HL-60 (cell line): ENCODE measurements around the gene ZNF860.

Source experiments
- DNase-seq, 2 experiments: peaks; one replicate each; pipeline ENCODE4 v3.0.0-alpha.2; 2010 to 2020; ENCODE audit warnings: low read depth in 1 of 2, low spot score in 1 of 2
- H3K27ac ChIP-seq: fragments of 250-450 bp; sonication (Bioruptor Pico); replicated peaks from 2 replicates; pipeline ENCODE4 v1.5.1; 2020; ENCODE audit warnings: mild to moderate bottlenecking, moderate library complexity
- H3K27me3 ChIP-seq: fragments of 250-450 bp; sonication (Bioruptor Pico); 2 replicates; pipeline ENCODE4 v1.5.1; 2021; ENCODE audit warnings: mild to moderate bottlenecking, moderate library complexity; ENCODE audit not compliant: insufficient read depth, poor library complexity, severe bottlenecking
- H3K4me3 ChIP-seq: replicated peaks from 2 replicates; pipeline ENCODE4 v1.5.1; 2011; ENCODE audit warnings: mild to moderate bottlenecking, control low read depth, low read length; ENCODE audit not compliant: insufficient read depth
- GABPA ChIP-seq: IDR thresholded peaks from 2 replicates; pipeline ENCODE4 v1.6.1; 2012; ENCODE audit warnings: low read depth
- POLR2AphosphoS5 ChIP-seq: IDR thresholded peaks from 2 replicates; pipeline ENCODE4 v1.6.1; 2012; ENCODE audit warnings: low read depth
- REST ChIP-seq: IDR thresholded peaks from 2 replicates; pipeline ENCODE4 v1.6.1; 2012; ENCODE audit warnings: low read depth; ENCODE audit not compliant: insufficient replicate concordance
- SPI1 ChIP-seq: IDR thresholded peaks from 2 replicates; pipeline ENCODE4 v1.6.1; 2012; ENCODE audit warnings: low read depth, mild to moderate bottlenecking, borderline replicate concordance
- TF ChIP-seq, protein P1 (sequence below): IDR thresholded peaks from one replicate; pipeline ENCODE4 v1.5.1; 2011; ENCODE audit warnings: low read length, control low read depth, inconsistent platforms; ENCODE audit not compliant: insufficient read depth

Gene ZNF860

DNA sequence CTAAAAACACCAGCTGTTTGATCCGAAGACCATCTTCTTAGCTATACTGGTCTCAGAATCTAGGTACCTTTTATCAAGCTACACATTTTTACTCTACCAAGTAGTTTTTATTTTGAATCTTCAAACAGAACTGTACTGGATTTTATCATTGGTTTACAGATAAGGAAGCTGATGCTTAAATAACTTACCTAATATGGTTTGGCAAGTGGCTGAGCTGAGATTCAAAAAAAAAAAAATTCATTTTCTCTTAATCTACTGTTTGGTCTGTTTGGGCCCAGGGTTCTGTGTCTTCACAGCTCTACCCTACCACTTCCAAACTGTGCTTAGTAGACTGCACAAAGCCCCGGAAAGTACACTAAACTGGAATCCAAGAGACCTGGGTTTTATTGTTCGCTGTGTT, 35.7 kb downstream of the ZNF860 start:
- Histone ChIP-seq H3K27ac (no peak overlapping the region), H3K4me3 (no peak overlapping the region), H3K27me3 (no peaks in the 10 kb centered on the region)
- no peak for DNase-seq
- no peak for TF ChIP-seq POLR2AphosphoS5
- no peak for TF ChIP-seq GABPA
- TF ChIP-seq SPI1 = no peak
- TF ChIP-seq REST = no peak
- TF ChIP-seq, protein P1, sequence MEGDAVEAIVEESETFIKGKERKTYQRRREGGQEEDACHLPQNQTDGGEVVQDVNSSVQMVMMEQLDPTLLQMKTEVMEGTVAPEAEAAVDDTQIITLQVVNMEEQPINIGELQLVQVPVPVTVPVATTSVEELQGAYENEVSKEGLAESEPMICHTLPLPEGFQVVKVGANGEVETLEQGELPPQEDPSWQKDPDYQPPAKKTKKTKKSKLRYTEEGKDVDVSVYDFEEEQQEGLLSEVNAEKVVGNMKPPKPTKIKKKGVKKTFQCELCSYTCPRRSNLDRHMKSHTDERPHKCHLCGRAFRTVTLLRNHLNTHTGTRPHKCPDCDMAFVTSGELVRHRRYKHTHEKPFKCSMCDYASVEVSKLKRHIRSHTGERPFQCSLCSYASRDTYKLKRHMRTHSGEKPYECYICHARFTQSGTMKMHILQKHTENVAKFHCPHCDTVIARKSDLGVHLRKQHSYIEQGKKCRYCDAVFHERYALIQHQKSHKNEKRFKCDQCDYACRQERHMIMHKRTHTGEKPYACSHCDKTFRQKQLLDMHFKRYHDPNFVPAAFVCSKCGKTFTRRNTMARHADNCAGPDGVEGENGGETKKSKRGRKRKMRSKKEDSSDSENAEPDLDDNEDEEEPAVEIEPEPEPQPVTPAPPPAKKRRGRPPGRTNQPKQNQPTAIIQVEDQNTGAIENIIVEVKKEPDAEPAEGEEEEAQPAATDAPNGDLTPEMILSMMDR = no peak

DNA sequence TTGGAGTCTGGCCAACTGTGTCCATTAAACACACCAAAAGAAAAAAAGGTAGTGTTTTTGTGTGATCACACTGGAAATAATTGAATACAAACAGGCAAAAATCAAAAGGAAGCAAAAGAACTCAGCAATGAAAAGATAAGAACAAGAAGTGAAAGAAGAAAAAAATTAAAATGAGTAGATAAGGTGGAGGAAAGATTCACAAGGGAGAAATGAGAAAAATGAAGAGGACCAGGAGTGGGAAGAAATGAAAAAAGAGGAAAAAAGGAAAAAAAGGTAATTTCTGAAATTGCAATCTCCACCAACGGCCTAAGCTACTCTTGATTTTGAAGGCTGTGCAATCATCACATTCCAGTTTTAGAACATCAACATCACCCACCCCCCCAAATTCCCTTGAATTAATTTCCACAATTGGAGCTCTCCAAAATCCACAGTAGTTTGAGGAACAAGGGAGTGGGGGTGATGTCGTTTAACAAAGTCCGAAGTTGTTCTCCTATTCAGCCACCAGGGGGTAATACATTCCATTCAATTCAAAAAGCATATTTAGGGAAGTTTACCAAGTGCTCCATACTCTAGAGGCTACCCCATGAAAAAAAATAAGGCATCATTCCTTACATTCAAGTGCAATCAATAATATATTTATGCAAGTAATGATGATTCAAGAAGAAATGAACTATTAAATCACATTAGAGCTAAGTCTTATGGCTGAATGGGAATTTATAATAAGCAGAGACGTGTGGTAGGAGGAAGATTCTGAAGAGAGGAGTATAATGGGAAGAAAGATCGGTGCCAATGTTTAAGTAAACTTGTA, 37.4 kb downstream of the ZNF860 start:
- Histone ChIP-seq H3K27ac (no peak overlapping the region), H3K27me3 (no peaks in the 10 kb centered on the region), H3K4me3 (no peak overlapping the region)
- peak in 1 of 2 experiments; percentile 43 for DNase-seq
- TF ChIP-seq, protein P1 = peak; percentile 43
- peak; percentile 16 for TF ChIP-seq REST
- TF ChIP-seq SPI1 = no peak

GRCh38 chr3:32021155-32021554, 39.6 kb downstream of the ZNF860 start:
- Histone ChIP-seq H3K4me3 (no peak overlapping the region), H3K27me3 (no peaks in the 10 kb centered on the region), H3K27ac (no peak overlapping the region)
- TF ChIP-seq POLR2AphosphoS5 (no peak), SPI1 (no peak), GABPA (no peak), REST (no peak)
- TF ChIP-seq, protein P1 = no peak
- no peak for DNase-seq
